IMR-90 (cell line): Measurements from ENCODE around the gene DNAH5. TPM values are rescaled to one million over a fixed set of nuclear protein-coding genes. Genes with fewer than 3 reads are reported as not detected.

Source experiments
- ATAC-seq: fragments of 200-7000 bp; cut with Tn5 transposase; 2 replicates; pipeline ENCODE4 v1.9.1; 2020; ENCODE audit warnings: low read depth, mild to moderate bottlenecking, moderate library complexity
- BruUV-seq: library from RNA; stranded (reverse); fragments of 400-500 nt; replicated peaks from 2 replicates; lab custom pipeline; 2021; lab: Mats Ljungman, UMichigan
- CTCF ChIA-PET: fragments of 300-600 bp; formaldehyde crosslinking; extraction: SDS; loops from one replicate; lab custom pipeline; 2021; ENCODE audit warnings: antibody characterized with exemption; lab: Yijun Ruan, JAX
- POLR2A ChIA-PET: fragments of 300-600 bp; sonication (Branson Sonifier 250); formaldehyde crosslinking; loops from one replicate; lab custom pipeline; 2022; ENCODE audit warnings: antibody characterized with exemption; ENCODE audit not compliant: unreplicated experiment; lab: Charles Lee
- DNase-seq: peaks from one replicate; pipeline ENCODE4 v3.0.0; 2013
- H2AFZ ChIP-seq: replicated peaks from 2 replicates; pipeline ENCODE3; 2013; ENCODE audit warnings: low read length, mild to moderate bottlenecking; ENCODE audit not compliant: poor library complexity
- H2AK5ac ChIP-seq: 2 replicates; pipeline ENCODE4 v1.6.1; 2013; ENCODE audit warnings: low read depth, low read length, inconsistent platforms
- H2AK9ac ChIP-seq: replicated peaks from 2 replicates; pipeline ENCODE3; 2013; ENCODE audit warnings: mild to moderate bottlenecking, low read depth, low read length, moderate library complexity; ENCODE audit not compliant: poor library complexity
- H2BK120ac ChIP-seq: 2 replicates; pipeline ENCODE4 v1.6.1; 2013; ENCODE audit warnings: low read depth, low read length, inconsistent platforms
- H2BK15ac ChIP-seq: 3 replicates; pipeline ENCODE4 v1.6.1; 2013; ENCODE audit warnings: low read depth, low read length, inconsistent platforms
- H2BK20ac ChIP-seq: 2 replicates; pipeline ENCODE4 v1.6.1; 2013; ENCODE audit warnings: low read depth, mild to moderate bottlenecking, inconsistent platforms, low read length, moderate library complexity
- H2BK5ac ChIP-seq: 2 replicates; pipeline ENCODE4 v1.6.1; 2013; ENCODE audit warnings: mild to moderate bottlenecking, low read depth, low read length, inconsistent platforms; ENCODE audit not compliant: poor library complexity, severe bottlenecking
- H3K14ac ChIP-seq: replicated peaks from 2 replicates; pipeline ENCODE4 v1.6.1; 2013; ENCODE audit warnings: low read depth, low read length, inconsistent platforms
- H3K18ac ChIP-seq: 2 replicates; pipeline ENCODE4 v1.6.1; 2013; ENCODE audit warnings: low read depth, low read length, control low read depth
- H3K23ac ChIP-seq: 2 replicates; pipeline ENCODE4 v1.6.1; 2013; ENCODE audit warnings: low read depth, low read length, inconsistent platforms
- H3K27ac ChIP-seq: 2 replicates; pipeline ENCODE4 v1.5.1; 2013; ENCODE audit warnings: mild to moderate bottlenecking, control low read depth, low read length; ENCODE audit not compliant: insufficient read depth
- H3K27me3 ChIP-seq: 2 replicates; pipeline ENCODE4 v1.6.1; 2013; ENCODE audit warnings: low read length; ENCODE audit not compliant: control insufficient read depth, insufficient read depth
- H3K36me3 ChIP-seq: 2 replicates; pipeline ENCODE4 v1.6.1; 2013; ENCODE audit warnings: low read length, mixed read lengths; ENCODE audit not compliant: control insufficient read depth, insufficient read depth
- H3K4ac ChIP-seq: 2 replicates; pipeline ENCODE4 v1.6.1; 2013; ENCODE audit warnings: low read depth, low read length, inconsistent platforms
- H3K4me1 ChIP-seq: 2 replicates; pipeline ENCODE4 v1.6.1; 2013; ENCODE audit warnings: low read length, mixed read lengths; ENCODE audit not compliant: control insufficient read depth, insufficient read depth
- H3K4me2 ChIP-seq: 2 replicates; pipeline ENCODE4 v1.6.1; 2013; ENCODE audit warnings: low read depth, mild to moderate bottlenecking, control low read depth, low read length, moderate library complexity
- H3K4me3 ChIP-seq: 2 replicates; pipeline ENCODE4 v1.5.1; 2013; ENCODE audit warnings: low read depth, mild to moderate bottlenecking, control low read depth, low read length, moderate library complexity; ENCODE audit not compliant: insufficient read depth
- H3K56ac ChIP-seq: 2 replicates; pipeline ENCODE4 v1.6.1; 2013; ENCODE audit warnings: low read length, inconsistent platforms; ENCODE audit not compliant: insufficient read depth; ENCODE audit errors: extremely low read depth
- H3K79me1 ChIP-seq, 2 experiments: 2 replicates each; pipeline ENCODE4 v1.6.1; 2013; ENCODE audit warnings: low read length in 2 of 2, inconsistent platforms in 1 of 2, low read depth in 1 of 2
- H3K9ac ChIP-seq: 2 replicates; pipeline ENCODE4 v1.6.1; 2013; ENCODE audit warnings: low read depth, low read length, control low read depth
- H3K9me1 ChIP-seq: 2 replicates; pipeline ENCODE4 v1.6.1; 2013; ENCODE audit warnings: low read length, inconsistent platforms; ENCODE audit not compliant: insufficient read depth
- H3K9me3 ChIP-seq: 2 replicates; pipeline ENCODE4 v1.6.1; 2013; ENCODE audit warnings: low read length; ENCODE audit not compliant: control insufficient read depth, insufficient read depth
- H4K20me1 ChIP-seq: 2 replicates; pipeline ENCODE4 v1.6.1; 2013; ENCODE audit warnings: low read length, inconsistent platforms; ENCODE audit not compliant: insufficient read depth
- H4K5ac ChIP-seq: 2 replicates; pipeline ENCODE4 v1.6.1; 2013; ENCODE audit warnings: mild to moderate bottlenecking, low read depth, low read length, control low read depth
- H4K8ac ChIP-seq, 2 experiments: 2 replicates each; pipeline ENCODE4 v1.6.1; 2013; ENCODE audit warnings: low read depth in 2 of 2, low read length in 2 of 2, control low read depth in 1 of 2, inconsistent platforms in 1 of 2
- H4K91ac ChIP-seq: 2 replicates; pipeline ENCODE4 v1.6.1; 2013; ENCODE audit warnings: low read depth, low read length, inconsistent platforms; ENCODE audit not compliant: insufficient read depth
- CEBPB ChIP-seq: IDR thresholded peaks from 2 replicates; pipeline ENCODE4 v1.6.1; 2012; ENCODE audit warnings: low read depth, low read length, improper control_type of control experiment
- WGBS, 2 experiments: methylation state at CpG; one replicate each; pipeline versions ENCODE4 v1.1.5 to v1.1.7; 2013; ENCODE audit warnings: missing lambda C conversion rate in 2 of 2; ENCODE audit not compliant: insufficient read length in 1 of 2; ENCODE audit errors: extremely low coverage in 2 of 2; 5-methylcytosine and 5-hydroxymethylcytosine counted together
- dilution Hi-C: fragments of 300-500 bp; cut with HindIII; formaldehyde crosslinking; loops from one replicate; pipeline ENCODE4 v1.14.3; 2018; ENCODE audit warnings: low sequenced_read_pairs; ENCODE audit not compliant: unreplicated experiment
- in situ Hi-C: fragments of 300-500 bp; cut with MboI; formaldehyde crosslinking; loops from 3 replicates; pipeline ENCODE4 v1.14.3; 2019; ENCODE audit warnings: low sequenced_read_pairs, inconsistent platforms, mixed read lengths
- intact Hi-C: fragments of 100-400 bp; cut with micrococcal nuclease; formaldehyde crosslinking; loops from 2 replicates; pipeline ENCODE4 v1.10.0; 2022
- polyA plus RNA-seq, 3 experiments: library from polyadenylated mRNA; depleted of rRNA; stranded (reverse); fragments of >200 nt; gene quantifications; 2 replicates each; pipeline ENCODE4 v1.2.3, GENCODE V29; 2012; ENCODE audit warnings: low replicate concordance in 1 of 3
- total RNA-seq: library from RNA; depleted of rRNA; stranded (reverse); fragments of >200 nt; gene quantifications from 2 replicates; pipeline ENCODE4 v1.2.3, GENCODE V29; 2012; rRNA removed

DNAH5 gene
- total and polyA plus RNA-seq, 2 of the 4 experiments (the other 2 are of a cell fraction): 1.9 to 4.3 TPM

DNA sequence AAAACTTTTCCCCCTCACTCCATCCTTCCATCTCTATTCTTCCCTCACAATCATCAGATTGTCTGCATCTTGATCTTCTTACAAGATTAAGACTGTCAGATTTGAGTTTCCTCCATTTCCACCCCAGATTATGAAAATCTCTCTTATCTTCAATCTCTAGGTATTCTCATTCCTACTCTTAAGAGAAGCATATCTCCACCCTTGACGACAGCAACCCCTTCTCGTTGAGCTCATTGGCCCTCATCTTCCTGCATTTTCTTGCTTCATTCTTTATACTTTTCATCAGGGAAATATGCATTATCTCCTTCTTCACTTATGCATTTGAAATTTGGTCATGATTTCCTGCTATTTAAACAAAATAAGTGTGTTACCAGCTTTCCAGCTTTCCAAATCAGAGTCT, 301.3 kb downstream of the DNAH5 start:
- no TSS peak for BruUV-seq
- CTCF ChIA-PET: interaction anchor here (0.5 to 1.5 kb wide), 2 partner anchors 11 to 529 kb away, joined by 3 to 5 read pairs; no protein-coding TSS in a partner anchor
- dilution Hi-C loops: no loop called here

More for the DNA sequence above, 301.3 kb downstream of the DNAH5 start:
- Histone ChIP-seq H3K9me3 (peaks cover 2% of the 10 kb centered on the region; the same call in 1 of the 2 replicates), H3K4ac (no peak overlapping the region), H3K27ac (no peak overlapping the region), H3K18ac (no peak overlapping the region), H4K5ac (no peak overlapping the region), H4K20me1 (no peaks in the 10 kb centered on the region), H2BK20ac (no peak overlapping the region), H2BK120ac (no peak overlapping the region), H2AFZ (no peak overlapping the region), H3K4me3 (no peak overlapping the region), H3K4me1 (no peaks in the 10 kb centered on the region), H2AK5ac (no peak overlapping the region), H2BK15ac (no peak overlapping the region), H3K56ac (no peak overlapping the region), H3K14ac (no peak overlapping the region), H3K79me1 (no peaks in the 10 kb centered on the region), H3K4me2 (no peak overlapping the region), H2AK9ac (no peak overlapping the region), H3K36me3 (no peaks in the 10 kb centered on the region), H4K8ac (no peak overlapping the region), H3K23ac (no peak overlapping the region), H3K9me1 (no peaks in the 10 kb centered on the region), H4K91ac (no peak overlapping the region), H2BK5ac (no peak overlapping the region), H3K27me3 (no peaks in the 10 kb centered on the region), H3K9ac (no peak overlapping the region)
- in situ Hi-C loops (no loop called here), intact Hi-C loops (no loop called here)
- no peak for DNase-seq
- POLR2A ChIA-PET: no interaction called here
- no peak for TF ChIP-seq CEBPB
- no CpG with 5 or more reads among the region's 2 CpGs for WGBS, 2 experiments
- no peak for ATAC-seq

Other genes starting within 250 kb of the DNAH5 start
- gene TRIO, start 198.7 kb upstream of the DNAH5 start, total RNA-seq: 487 and 522 TPM in 2 replicates
- gene TRIO, start 198.7 kb upstream of the DNAH5 start, polyA plus RNA-seq (2012; rRNA removed): 206 and 225 TPM in 2 replicates